SK-N-SH (cell line): ENCODE results near the gene TMEM170A. TPM values are rescaled to one million over a fixed set of nuclear protein-coding genes. Genes with fewer than 3 reads are reported as not detected.
A peak's percentile ranks its signal among the peaks of the same experiment; 100 is the strongest.

Experiments
- CTCF ChIA-PET: fragments of 300-600, 350-600 bp; formaldehyde crosslinking; extraction: SDS; loops from one replicate; lab custom pipeline; 2021; lab: Yijun Ruan, JAX
- POLR2A ChIA-PET: fragments of 350-600 bp; sonication (Branson Sonifier 250); formaldehyde crosslinking; extraction: SDS; loops from one replicate; lab custom pipeline; 2020; ENCODE audit warnings: antibody characterized with exemption, inconsistent platforms; lab: Yijun Ruan, JAX
- DNase-seq: peaks from one replicate; pipeline ENCODE4 v3.0.0; 2012
- H2AFZ ChIP-seq: fragments of 200-600 bp; sonication (generic); 2 replicates; pipeline ENCODE4 v1.8.1; 2016; ENCODE audit warnings: antibody characterized with exemption, mild to moderate bottlenecking, low read depth
- H3F3A ChIP-seq: fragments of 200-600 bp; sonication (generic); replicated peaks from 2 replicates; pipeline ENCODE3; 2016; ENCODE audit warnings: antibody characterized with exemption, mild to moderate bottlenecking; ENCODE audit not compliant: insufficient read depth
- H3K27ac ChIP-seq, 2 experiments: fragments of 200-500 bp in 1 of 2; fragments of 200-600 bp in 1 of 2; sonication (Bioruptor generic) in 1 of 2; sonication (generic), shearing (Covaris generic) in 1 of 2; 2 replicates each; pipeline versions ENCODE4 v1.5.1 to v1.6.1; 2014 to 2016; ENCODE audit warnings: low read depth in 2 of 2, inconsistent platforms in 1 of 2, low read length in 1 of 2, mild to moderate bottlenecking in 1 of 2, mixed read lengths in 1 of 2
- H3K27me3 ChIP-seq: fragments of 200-600 bp; sonication (generic), shearing (Covaris generic); 2 replicates; pipeline ENCODE4 v1.6.1; 2016; ENCODE audit warnings: mixed run types; ENCODE audit not compliant: insufficient read depth
- H3K36me3 ChIP-seq, 2 experiments: fragments of 200-500 bp in 1 of 2; fragments of 200-600 bp in 1 of 2; sonication (Bioruptor generic) in 1 of 2; sonication (generic) in 1 of 2; replicated peaks in 1 of 2; 2 replicates each; pipeline versions ENCODE3 to v1.5.1; 2014 to 2016; ENCODE audit warnings: low read length in 1 of 2, mild to moderate bottlenecking in 1 of 2; ENCODE audit not compliant: insufficient read depth in 2 of 2, control insufficient read depth in 1 of 2
- H3K4me1 ChIP-seq, 2 experiments: fragments of 200-500 bp in 1 of 2; fragments of 200-600 bp in 1 of 2; sonication (Bioruptor generic) in 1 of 2; sonication (generic), shearing (Covaris generic) in 1 of 2; 2 replicates each; pipeline versions ENCODE4 v1.5.1 to v1.6.1; 2014 to 2016; ENCODE audit warnings: low read depth in 1 of 2, low read length in 1 of 2, mixed run types in 1 of 2; ENCODE audit not compliant: insufficient read depth in 2 of 2, control insufficient read depth in 1 of 2
- H3K4me2 ChIP-seq: fragments of 200-600 bp; sonication (generic), shearing (Covaris generic); 2 replicates; pipeline ENCODE4 v1.6.1; 2017; ENCODE audit warnings: mixed run types
- H3K4me3 ChIP-seq, 2 experiments: fragments of 200-500 bp in 1 of 2; fragments of 200-600 bp in 1 of 2; sonication (Bioruptor generic) in 1 of 2; sonication (generic), shearing (Covaris generic) in 1 of 2; 2 replicates each; pipeline versions ENCODE4 v1.5.1 to v1.8.1; 2014 to 2016; ENCODE audit warnings: low read depth in 2 of 2, inconsistent platforms in 1 of 2, low read length in 1 of 2, mild to moderate bottlenecking in 1 of 2, mixed read lengths in 1 of 2, moderate library complexity in 1 of 2
- H3K79me2 ChIP-seq: fragments of 200-600 bp; sonication (generic); 2 replicates; pipeline ENCODE4 v1.8.1; 2017; ENCODE audit warnings: mild to moderate bottlenecking; ENCODE audit not compliant: insufficient read depth
- H3K9ac ChIP-seq: fragments of 200-600 bp; sonication (generic); 2 replicates; pipeline ENCODE4 v1.6.1; 2017; ENCODE audit warnings: mixed run types
- H3K9me2 ChIP-seq: fragments of 200-600 bp; sonication (generic); 2 replicates; pipeline ENCODE4 v1.6.1; 2017; ENCODE audit warnings: mixed run types
- H3K9me3 ChIP-seq: fragments of 200-600 bp; sonication (generic); 2 replicates; pipeline ENCODE4 v1.6.1; 2017; ENCODE audit warnings: mixed run types, mild to moderate bottlenecking, moderate library complexity
- H4K20me1 ChIP-seq: fragments of 200-600 bp; sonication (generic); 2 replicates; pipeline ENCODE4 v1.6.1; 2017; ENCODE audit warnings: mild to moderate bottlenecking, mixed run types; ENCODE audit not compliant: insufficient read depth
- CHD2 ChIP-seq: fragments of 150-350 bp; IDR thresholded peaks from 2 replicates; pipeline ENCODE4 v1.6.1; 2018; ENCODE audit warnings: low read length; ENCODE audit not compliant: partially characterized antibody
- FOSL2 ChIP-seq: IDR thresholded peaks from 2 replicates; pipeline ENCODE4 v1.4.0; 2012; ENCODE audit warnings: low read depth, mild to moderate bottlenecking, moderate library complexity, borderline replicate concordance
- FOXM1 ChIP-seq: IDR thresholded peaks from 2 replicates; pipeline ENCODE4 v1.4.0; 2012; ENCODE audit warnings: low read depth, mild to moderate bottlenecking
- JUND ChIP-seq: IDR thresholded peaks from 2 replicates; pipeline ENCODE4 v1.4.0; 2012
- RXRA ChIP-seq: IDR thresholded peaks from 2 replicates; pipeline ENCODE4 v1.4.0; 2012; ENCODE audit warnings: low read depth, mild to moderate bottlenecking, borderline replicate concordance
- TAF1 ChIP-seq: IDR thresholded peaks from 2 replicates; pipeline ENCODE4 v1.6.1; 2012; ENCODE audit warnings: low read depth, mild to moderate bottlenecking, low read length, moderate library complexity, borderline replicate concordance
- TEAD4 ChIP-seq: IDR thresholded peaks from 2 replicates; pipeline ENCODE4 v1.4.0; 2012; ENCODE audit warnings: mild to moderate bottlenecking, borderline replicate concordance; ENCODE audit not compliant: insufficient read depth
- WGBS: methylation state at CpG from one replicate; pipeline ENCODE4 v1.1.6; 2017; ENCODE audit warnings: low lambda C conversion rate; 5-methylcytosine and 5-hydroxymethylcytosine counted together
- polyA plus RNA-seq, 3 experiments: library from polyadenylated mRNA; depleted of rRNA; stranded (reverse); fragments of >200 nt; gene quantifications; 2 replicates each; pipeline ENCODE4 v1.2.3, GENCODE V29; 2012
- TF ChIP-seq, protein P1 (sequence below): IDR thresholded peaks from 2 replicates; pipeline ENCODE4; 2012
- TF ChIP-seq, protein P2 (sequence below): fragments of 200-600 bp; sonication (generic); IDR thresholded peaks from 2 replicates; pipeline ENCODE4 v1.6.1; 2017; ENCODE audit warnings: antibody characterized with exemption, mild to moderate bottlenecking, moderate library complexity

TMEM170A gene
- polyA plus RNA-seq, 1 of the 3 experiments (the other 2 are of a cell fraction): 9.2 TPM

DNA sequence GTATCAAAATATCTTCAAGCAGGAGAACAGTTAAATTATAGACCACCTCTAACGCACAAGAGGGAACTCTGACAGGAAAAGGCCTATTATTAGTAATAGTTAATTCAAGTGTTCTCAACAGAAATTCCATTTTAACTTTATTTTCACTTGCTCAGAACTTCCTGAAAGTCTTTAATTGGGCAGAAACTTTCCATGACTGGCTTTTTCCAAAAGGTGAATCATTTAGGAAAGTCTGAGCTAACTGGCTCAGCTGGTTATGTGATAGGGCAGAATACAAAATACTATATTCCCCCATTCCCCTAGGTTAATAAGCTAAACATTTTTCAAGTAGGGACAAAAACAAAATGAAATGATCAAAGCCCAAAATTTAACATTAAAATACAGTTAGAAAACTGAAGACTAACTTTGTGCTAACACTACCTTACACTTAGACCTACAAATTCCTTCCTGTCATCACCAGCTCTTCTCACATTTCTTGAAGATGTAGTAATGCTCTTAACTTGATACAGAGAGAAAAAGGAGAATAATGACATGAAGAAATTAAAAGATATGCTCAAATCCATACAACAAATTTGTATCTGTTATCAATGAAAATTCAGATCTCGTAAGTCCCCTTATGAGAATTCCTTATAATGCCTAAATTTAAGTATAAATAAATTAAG, 62.2 kb downstream of the TMEM170A start:
- Histone ChIP-seq H3K9me2 (no peaks in the 10 kb centered on the region), H3F3A (peaks cover 30% of the 10 kb centered on the region), H3K36me3 (peaks cover 0 to 13% of the 10 kb centered on the region in 2 experiments), H3K27ac (peak overlapping the region; percentile 5 to 98; a peak in 3 of 4 replicates), H3K9me3 (no peaks in the 10 kb centered on the region), H3K79me2 (peaks cover 29% of the 10 kb centered on the region), H3K4me2 (peak overlapping the region; percentile 56), H3K9ac (peak overlapping the region; percentile 70; the same call in 1 of the 2 replicates), H3K4me1 (peaks cover 3 to 11% of the 10 kb centered on the region in 2 experiments; a peak in 3 of 4 replicates), H3K4me3 (no peak overlapping the region), H3K27me3 (no peaks in the 10 kb centered on the region), H4K20me1 (no peaks in the 10 kb centered on the region), H2AFZ (peak overlapping the region; percentile 69; the same call in 1 of the 2 replicates)
- CTCF ChIA-PET: interaction anchor here (0.5 to 10.7 kb wide), 18 partner anchors 10 to 281 kb away, joined by 3 to 105 read pairs (median 4); no protein-coding TSS in a partner anchor
- no peak for DNase-seq
- POLR2A ChIA-PET: no interaction called here
- 15% methylated on average over 2 of the region's 2 CpGs for WGBS
- TF ChIP-seq, protein P1, sequence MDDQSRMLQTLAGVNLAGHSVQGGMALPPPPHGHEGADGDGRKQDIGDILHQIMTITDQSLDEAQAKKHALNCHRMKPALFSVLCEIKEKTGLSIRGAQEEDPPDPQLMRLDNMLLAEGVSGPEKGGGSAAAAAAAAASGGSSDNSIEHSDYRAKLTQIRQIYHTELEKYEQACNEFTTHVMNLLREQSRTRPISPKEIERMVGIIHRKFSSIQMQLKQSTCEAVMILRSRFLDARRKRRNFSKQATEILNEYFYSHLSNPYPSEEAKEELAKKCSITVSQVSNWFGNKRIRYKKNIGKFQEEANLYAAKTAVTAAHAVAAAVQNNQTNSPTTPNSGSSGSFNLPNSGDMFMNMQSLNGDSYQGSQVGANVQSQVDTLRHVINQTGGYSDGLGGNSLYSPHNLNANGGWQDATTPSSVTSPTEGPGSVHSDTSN: peak; percentile 41
- TF ChIP-seq CHD2: no peak
- TF ChIP-seq FOSL2: peak; percentile 65; the same call in 1 of the 2 replicates
- 0 out of 2 replicates have a peak, but pooled peaks have one; percentile 17 for TF ChIP-seq TEAD4
- peak; percentile 63 for TF ChIP-seq JUND

DNA sequence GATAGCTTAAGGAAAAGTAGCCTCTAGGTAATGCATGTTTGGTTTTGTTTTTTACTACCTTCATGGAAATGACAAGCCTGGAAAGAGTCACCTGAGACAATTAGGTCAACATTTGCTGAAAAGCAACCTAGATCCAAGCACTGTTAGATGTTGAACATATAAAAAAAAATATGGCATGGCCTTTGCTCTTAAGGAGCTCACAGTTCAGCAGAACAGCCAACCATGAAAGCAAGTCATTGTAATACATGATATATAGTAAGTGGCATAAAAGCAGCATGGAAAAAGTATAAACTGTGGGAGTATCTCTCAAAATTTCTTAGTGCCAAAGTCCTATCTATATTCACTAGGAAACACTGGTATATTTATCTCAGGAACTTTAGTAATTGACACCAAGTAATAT, 62.8 kb downstream of the TMEM170A start:
- H2AFZ ChIP-seq: no peak overlapping the region
- H3K4me3 ChIP-seq: no peak overlapping the region
- no peaks in the 10 kb centered on the region for H3K27me3 ChIP-seq
- H3K4me1 ChIP-seq: peaks cover 3 to 11% of the 10 kb centered on the region in 2 experiments; a peak in 3 of 4 replicates
- H3K4me2 ChIP-seq: peak overlapping the region; percentile 56
- ChIA-PET POLR2A (no interaction called here), CTCF (interaction anchor here (0.5 to 10.7 kb wide), 18 partner anchors 10 to 290 kb away, joined by 3 to 105 read pairs (median 4); no protein-coding TSS in a partner anchor)
- peaks cover 30% of the 10 kb centered on the region for H3F3A ChIP-seq
- no peaks in the 10 kb centered on the region for H3K9me3 ChIP-seq
- H3K9ac ChIP-seq: peak overlapping the region; percentile 70; the same call in 1 of the 2 replicates
- no peak for DNase-seq
- no peaks in the 10 kb centered on the region for H4K20me1 ChIP-seq
- H3K36me3 ChIP-seq: peaks cover 0 to 7% of the 10 kb centered on the region in 2 experiments
- peak overlapping the region; percentile 5 to 98; a peak in 3 of 4 replicates for H3K27ac ChIP-seq
- TF ChIP-seq FOXM1 (no peak), RXRA (no peak), TAF1 (no peak), CHD2 (no peak)
- TF ChIP-seq, protein P2, sequence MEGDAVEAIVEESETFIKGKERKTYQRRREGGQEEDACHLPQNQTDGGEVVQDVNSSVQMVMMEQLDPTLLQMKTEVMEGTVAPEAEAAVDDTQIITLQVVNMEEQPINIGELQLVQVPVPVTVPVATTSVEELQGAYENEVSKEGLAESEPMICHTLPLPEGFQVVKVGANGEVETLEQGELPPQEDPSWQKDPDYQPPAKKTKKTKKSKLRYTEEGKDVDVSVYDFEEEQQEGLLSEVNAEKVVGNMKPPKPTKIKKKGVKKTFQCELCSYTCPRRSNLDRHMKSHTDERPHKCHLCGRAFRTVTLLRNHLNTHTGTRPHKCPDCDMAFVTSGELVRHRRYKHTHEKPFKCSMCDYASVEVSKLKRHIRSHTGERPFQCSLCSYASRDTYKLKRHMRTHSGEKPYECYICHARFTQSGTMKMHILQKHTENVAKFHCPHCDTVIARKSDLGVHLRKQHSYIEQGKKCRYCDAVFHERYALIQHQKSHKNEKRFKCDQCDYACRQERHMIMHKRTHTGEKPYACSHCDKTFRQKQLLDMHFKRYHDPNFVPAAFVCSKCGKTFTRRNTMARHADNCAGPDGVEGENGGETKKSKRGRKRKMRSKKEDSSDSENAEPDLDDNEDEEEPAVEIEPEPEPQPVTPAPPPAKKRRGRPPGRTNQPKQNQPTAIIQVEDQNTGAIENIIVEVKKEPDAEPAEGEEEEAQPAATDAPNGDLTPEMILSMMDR: no peak
- TF ChIP-seq, all 33 proteins: peak for 0
- no peaks in the 10 kb centered on the region for H3K9me2 ChIP-seq
- peaks cover 29% of the 10 kb centered on the region for H3K79me2 ChIP-seq
